GM18519 (cell line): ENCODE measurements around the gene FAM193A.

Experiments
- ATAC-seq: cut with Tn5 transposase; IDR thresholded peaks from one replicate; pipeline ENCODE4 v1.9.1; 2021; ENCODE audit warnings: mild to moderate bottlenecking, moderate library complexity; ENCODE audit not compliant: unreplicated experiment, low FRiP score

Gene FAM193A

GRCh38 chr4:2685541-2685940 lies 149.1 kb downstream of the FAM193A start:
- ATAC-seq: no peak

GRCh38 chr4:2686379-2687265 lies 150.2 kb downstream of the FAM193A start:
- ATAC-seq: no peak

GRCh38 chr4:2688281-2688680 lies 151.8 kb downstream of the FAM193A start:
- ATAC-seq: no peak

- no peak for ATAC-seq
Measured at GRCh38 chr4:2688697-2689096, 152.2 kb downstream of the FAM193A start.

GRCh38 chr4:2689114-2689513 lies 152.7 kb downstream of the FAM193A start:
- ATAC-seq: no peak

GRCh38 chr4:2689825-2690700 lies 153.6 kb downstream of the FAM193A start:
- peak; percentile 44 for ATAC-seq

GRCh38 chr4:2691313-2691712 lies 154.9 kb downstream of the FAM193A start:
- no peak for ATAC-seq

GRCh38 chr4:2691952-2692435 lies 155.5 kb downstream of the FAM193A start:
- ATAC-seq: no peak

GRCh38 chr4:2694691-2695090 lies 158.2 kb downstream of the FAM193A start:
- ATAC-seq: no peak

- no peak for ATAC-seq
Measured at GRCh38 chr4:2695346-2696060, 159.1 kb downstream of the FAM193A start.

GRCh38 chr4:2696423-2696822 lies 160.0 kb downstream of the FAM193A start:
- peak; percentile 85 for ATAC-seq

GRCh38 chr4:2697995-2698414 lies 161.6 kb downstream of the FAM193A start:
- no peak for ATAC-seq

GRCh38 chr4:2698504-2698903 lies 162.1 kb downstream of the FAM193A start:
- no peak for ATAC-seq

- no peak for ATAC-seq
Measured at GRCh38 chr4:2698951-2699505, 162.6 kb downstream of the FAM193A start.

- no peak for ATAC-seq
Measured at GRCh38 chr4:2699534-2699933, 163.1 kb downstream of the FAM193A start.

GRCh38 chr4:2700031-2700430 lies 163.6 kb downstream of the FAM193A start:
- no peak for ATAC-seq

GRCh38 chr4:2702361-2702760 lies 165.9 kb downstream of the FAM193A start:
- ATAC-seq: no peak

- no peak for ATAC-seq
Measured at GRCh38 chr4:2702770-2703169, 166.3 kb downstream of the FAM193A start.

GRCh38 chr4:2712261-2712842 lies 175.9 kb downstream of the FAM193A start:
- no peak for ATAC-seq

GRCh38 chr4:2713337-2713736 lies 176.9 kb downstream of the FAM193A start:
- ATAC-seq: no peak
